ENCODE results near the gene EXOC6B.

Gene EXOC6B

GRCh38 chr2:72718876-72719275 lies 107.0 kb downstream of the EXOC6B start:
- peak overlapping the region; percentile 76 for H3K27ac ChIP-seq

GRCh38 chr2:72716601-72717000 lies 109.2 kb downstream of the EXOC6B start:
- H3K27ac ChIP-seq = no peak overlapping the region
- no peak for TF ChIP-seq CTCF (conservative IDR thresholded peaks at IDR 0.05)

More at GRCh38 chr2:72718876-72719275, 107.0 kb downstream of the EXOC6B start:
- TF ChIP-seq CTCF (conservative IDR thresholded peaks at IDR 0.05) = no peak

GRCh38 chr2:72713857-72714256 lies 112.0 kb downstream of the EXOC6B start:
- TF ChIP-seq CTCF (conservative IDR thresholded peaks at IDR 0.05) = no peak
- H3K27ac ChIP-seq = no peak overlapping the region

GRCh38 chr2:72712977-72713376 lies 112.9 kb downstream of the EXOC6B start:
- TF ChIP-seq CTCF (conservative IDR thresholded peaks at IDR 0.05) = no peak
- H3K27ac ChIP-seq = no peak overlapping the region

- no peak for TF ChIP-seq CTCF (conservative IDR thresholded peaks at IDR 0.05)
- H3K27ac ChIP-seq = no peak overlapping the region
These were observed 113.5 kb downstream of the EXOC6B start for GRCh38 chr2:72712304-72712703.

- no peak for TF ChIP-seq CTCF (conservative IDR thresholded peaks at IDR 0.05)
- peak overlapping the region; percentile 61 for H3K27ac ChIP-seq
These were observed 115.2 kb downstream of the EXOC6B start for GRCh38 chr2:72710418-72711152.

- TF ChIP-seq CTCF (conservative IDR thresholded peaks at IDR 0.05) = no peak
- H3K27ac ChIP-seq = no peak overlapping the region
These were observed 117.6 kb downstream of the EXOC6B start for GRCh38 chr2:72708236-72708635.

All from VCaP (cell line).